SHP77 (cell line): ENCODE results near the gene CBFA2T3.
A peak's percentile ranks its signal among the peaks of the same experiment; 100 is the strongest.
"Not testable (repeated sequence)": the region's sequence is repeated elsewhere in the genome, so short reads cannot be mapped to it uniquely, and the experiment has no call there.

ENCODE experiments used
- DNase-seq, 2 experiments: peaks; one replicate each; lab custom pipeline; 2025; lab: John Stamatoyannopoulos, UW

CBFA2T3 gene

GRCh38 chr16:88891083-88891482 lies 85.9 kb downstream of the CBFA2T3 start:
- no peak for DNase-seq

- not testable (repeated sequence) for DNase-seq
Measured at GRCh38 chr16:88889702-88890352, 87.2 kb downstream of the CBFA2T3 start.

- DNase-seq: no peak
Measured at GRCh38 chr16:88888461-88889387, 88.3 kb downstream of the CBFA2T3 start.

- no peak for DNase-seq
Measured at GRCh38 chr16:88888057-88888456, 89.0 kb downstream of the CBFA2T3 start.

GRCh38 chr16:88886845-88887521 lies 90.0 kb downstream of the CBFA2T3 start:
- no peak for DNase-seq

GRCh38 chr16:88886420-88886844 lies 90.6 kb downstream of the CBFA2T3 start:
- no peak for DNase-seq

- DNase-seq: no peak
Measured at GRCh38 chr16:88885693-88886280, 91.2 kb downstream of the CBFA2T3 start.

GRCh38 chr16:88884569-88885271 lies 92.3 kb downstream of the CBFA2T3 start:
- no peak for DNase-seq

GRCh38 chr16:88883946-88884345 lies 93.1 kb downstream of the CBFA2T3 start:
- DNase-seq: peak; percentile 52 to 78

- no peak for DNase-seq
Measured at GRCh38 chr16:88883117-88883895, 93.7 kb downstream of the CBFA2T3 start.

GRCh38 chr16:88882358-88883030 lies 94.5 kb downstream of the CBFA2T3 start:
- no peak for DNase-seq

GRCh38 chr16:88881675-88882357 lies 95.2 kb downstream of the CBFA2T3 start:
- no peak for DNase-seq

- no peak for DNase-seq
Measured at GRCh38 chr16:88881007-88881615, 95.9 kb downstream of the CBFA2T3 start.

GRCh38 chr16:88880226-88881006 lies 96.6 kb downstream of the CBFA2T3 start:
- DNase-seq: no peak

- no peak for DNase-seq
Measured at GRCh38 chr16:88879788-88880055, 97.3 kb downstream of the CBFA2T3 start.

- no peak for DNase-seq
Measured at GRCh38 chr16:88878967-88879787, 97.8 kb downstream of the CBFA2T3 start.

GRCh38 chr16:88878356-88878755 lies 98.7 kb downstream of the CBFA2T3 start:
- no peak for DNase-seq
